ENCODE results near the gene PLD6. TPM values are rescaled to one million over a fixed set of nuclear protein-coding genes. Genes with fewer than 3 reads are reported as not detected.

Gene PLD6
- total RNA-seq, 1 donor from 2014 or later, result 2.4 TPM

- DNase-seq (ENCODE audit: low read depth, low spot score), result no peak
Observed at GRCh38 chr17:17156511-17156910, 49.6 kb downstream of the PLD6 start.

GRCh38 chr17:17156107-17156506, 50.0 kb downstream of the PLD6 start:
- no peak for DNase-seq (ENCODE audit: low read depth, low spot score)

GRCh38 chr17:17155568-17155967, 50.6 kb downstream of the PLD6 start:
- no peak for DNase-seq (ENCODE audit: low read depth, low spot score)

- no peak for DNase-seq (ENCODE audit: low read depth, low spot score)
Observed at GRCh38 chr17:17154981-17155380, 51.2 kb downstream of the PLD6 start.

GRCh38 chr17:17154556-17154955, 51.6 kb downstream of the PLD6 start:
- no peak for DNase-seq (ENCODE audit: low read depth, low spot score)

GRCh38 chr17:17153709-17154108, 52.4 kb downstream of the PLD6 start:
- no peak for DNase-seq (ENCODE audit: low read depth, low spot score)

GRCh38 chr17:17153071-17153470, 53.1 kb downstream of the PLD6 start:
- DNase-seq (ENCODE audit: low read depth, low spot score), result no peak

GRCh38 chr17:17152385-17152784, 53.7 kb downstream of the PLD6 start:
- DNase-seq (ENCODE audit: low read depth, low spot score), result no peak

GRCh38 chr17:17151962-17152361, 54.2 kb downstream of the PLD6 start:
- peak; percentile 67 for DNase-seq (ENCODE audit: low read depth, low spot score)

GRCh38 chr17:17151541-17151940, 54.6 kb downstream of the PLD6 start:
- DNase-seq (ENCODE audit: low read depth, low spot score), result no peak

GRCh38 chr17:17151055-17151454, 55.1 kb downstream of the PLD6 start:
- DNase-seq (ENCODE audit: low read depth, low spot score), result peak; percentile 17

Other genes with a start within 250 kb of the PLD6 start
- not detected in 2 replicates for gene TNFRSF13B, start 234.2 kb downstream of the PLD6 start, total RNA-seq
- gene MPRIP, start 163.9 kb downstream of the PLD6 start, total RNA-seq, result 108 and 164 TPM in 2 replicates
- gene FLCN, start 30.8 kb upstream of the PLD6 start, total RNA-seq, result 40.3 and 42.0 TPM in 2 replicates
- 103 and 120 TPM in 2 replicates for gene COPS3, start 74.9 kb upstream of the PLD6 start, total RNA-seq
- 0.63 and 2.6 TPM in 2 replicates for gene NT5M, start 97.0 kb upstream of the PLD6 start, total RNA-seq

Data from pulmonary artery endothelial cell (primary cell).